ENCODE results near the gene PPP1R18.
"Not testable (repeated sequence)": the region's sequence is repeated elsewhere in the genome, so short reads cannot be mapped to it uniquely, and the experiment has no call there.

The PPP1R18 gene

GRCh38 chr6:30721198-30722024 lies 35.0 kb upstream of the PPP1R18 start:
- peak; percentile 17 for TF ChIP-seq CTCF (IDR thresholded peaks at IDR 0.05; ENCODE audit: extremely low read depth, missing control alignments)
- DNase-seq (ENCODE audit: low spot score), result peak; percentile 93

GRCh38 chr6:30720738-30721197 lies 34.3 kb upstream of the PPP1R18 start:
- DNase-seq (ENCODE audit: low spot score), result peak; percentile 63
- no peak for TF ChIP-seq CTCF (IDR thresholded peaks at IDR 0.05; ENCODE audit: extremely low read depth, missing control alignments)

GRCh38 chr6:30719791-30720737 lies 33.6 kb upstream of the PPP1R18 start, which contains the start of gene TUBB:
Gene TUBB (plus strand): TSS chr6:30720352. CDS start chr6:30720507, 155 bp downstream.
- DNase-seq (ENCODE audit: low spot score), result peak; percentile 89
- no peak for TF ChIP-seq CTCF (IDR thresholded peaks at IDR 0.05; ENCODE audit: extremely low read depth, missing control alignments)

GRCh38 chr6:30719356-30719755 lies 32.9 kb upstream of the PPP1R18 start:
- no peak for DNase-seq (ENCODE audit: low spot score)
- no peak for TF ChIP-seq CTCF (IDR thresholded peaks at IDR 0.05; ENCODE audit: extremely low read depth, missing control alignments)

GRCh38 chr6:30717845-30718720 lies 31.6 kb upstream of the PPP1R18 start:
- not testable (repeated sequence) for DNase-seq (ENCODE audit: low spot score)

GRCh38 chr6:30717129-30717844 lies 30.8 kb upstream of the PPP1R18 start, which contains the start of gene MDC1:
Gene MDC1 (minus strand): TSS chr6:30717281. CDS start chr6:30715175, 2,106 bp downstream.
- peak; percentile 92 for DNase-seq (ENCODE audit: low spot score)
- no peak for TF ChIP-seq CTCF (IDR thresholded peaks at IDR 0.05; ENCODE audit: extremely low read depth, missing control alignments)

GRCh38 chr6:30716879-30717128 lies 30.4 kb upstream of the PPP1R18 start:
- DNase-seq (ENCODE audit: low spot score), result no peak
- no peak for TF ChIP-seq CTCF (IDR thresholded peaks at IDR 0.05; ENCODE audit: extremely low read depth, missing control alignments)
